GM23248 (cell line): Measurements from ENCODE around the gene HLCS.

Experiments
- EZH2 ChIP-seq: fragments of 200-600 bp; sonication (generic); IDR thresholded peaks from 2 replicates; pipeline ENCODE4 v1.6.1; 2018; ENCODE audit warnings: antibody characterized with exemption, mild to moderate bottlenecking; ENCODE audit not compliant: insufficient read depth, poor library complexity, severe bottlenecking
- EZH2phosphoT487 ChIP-seq: fragments of 200-600 bp; sonication (generic); IDR thresholded peaks from 2 replicates; pipeline ENCODE4 v1.6.1; 2018; ENCODE audit warnings: antibody characterized with exemption, moderate library complexity, mild to moderate bottlenecking, low read depth; ENCODE audit not compliant: insufficient read depth

GRCh38 chr21:36803051-36803645, 163.3 kb downstream of the HLCS start:
- TF ChIP-seq EZH2phosphoT487 (no peak), EZH2 (no peak)
